NCI-H1694 (cell line): ENCODE data around the gene KCNA1.

Experiments
- DNase-seq: peaks from one replicate; lab custom pipeline; 2025; lab: John Stamatoyannopoulos, UW

KCNA1 gene

GRCh38 chr12:4960547-4960946 lies 50.8 kb downstream of the KCNA1 start:
- no peak for DNase-seq

- DNase-seq, result no peak
Observed at GRCh38 chr12:4961311-4961710, 51.6 kb downstream of the KCNA1 start.

GRCh38 chr12:4962539-4963486 lies 53.1 kb downstream of the KCNA1 start:
- DNase-seq, result no peak
